Cardiac muscle cell (in vitro differentiated cells and primary cell): ENCODE data around the gene ITGB2. TPM values are rescaled to one million over a fixed set of nuclear protein-coding genes. Genes with fewer than 3 reads are reported as not detected.

ENCODE experiments used
- DNase-seq, 2 donors: peaks; one replicate each; pipeline versions ENCODE4 v3.0.0 to v3.0.0-alpha.2; 2010 to 2017; ENCODE audit warnings: low read depth in 1 of 2, low spot score in 1 of 2
- H3K27ac ChIP-seq: fragments of 200-600 bp; sonication (generic); 2 replicates; pipeline ENCODE4 v1.5.1; 2016
- H3K27me3 ChIP-seq: fragments of 200-600 bp; sonication (generic); 2 replicates; pipeline ENCODE4 v1.6.0; 2016; ENCODE audit warnings: control low read depth
- H3K36me3 ChIP-seq: fragments of 200-600 bp; sonication (generic); 2 replicates; pipeline ENCODE4 v1.5.1; 2016; ENCODE audit warnings: control low read depth
- H3K4me1 ChIP-seq: fragments of 200-600 bp; sonication (generic); 2 replicates; pipeline ENCODE4 v1.8.1; 2017; ENCODE audit warnings: low read depth, mild to moderate bottlenecking, mixed run types
- H3K4me3 ChIP-seq: fragments of 200-600 bp; sonication (generic); 2 replicates; pipeline ENCODE4 v1.5.1; 2016; ENCODE audit warnings: mild to moderate bottlenecking
- H3K9me3 ChIP-seq: fragments of 200-600 bp; sonication (generic); 2 replicates; pipeline ENCODE4 v1.5.1; 2017; ENCODE audit warnings: low read depth, mild to moderate bottlenecking, control low read depth
- polyA plus RNA-seq: library from polyadenylated mRNA; unstranded; fragments of >200 nt; fragmentation: Nextera tagmentation; extraction: Ambion mirVana; gene quantifications from 2 replicates; pipeline ENCODE4 v1.2.1, GENCODE V29; 2016
- total RNA-seq: library from RNA; depleted of rRNA; stranded (reverse); fragments of >200 nt; gene quantifications from 2 replicates; pipeline ENCODE4 v1.2.3, GENCODE V29; 2016
- TF ChIP-seq, protein P1 (sequence below): IDR thresholded peaks from 2 replicates; pipeline ENCODE4 v1.5.1; 2012; ENCODE audit warnings: low read depth, mild to moderate bottlenecking, low read length

Gene ITGB2
- total and polyA plus RNA-seq, 2 experiments from 2014 or later = 0.27 to 0.57 TPM

DNA sequence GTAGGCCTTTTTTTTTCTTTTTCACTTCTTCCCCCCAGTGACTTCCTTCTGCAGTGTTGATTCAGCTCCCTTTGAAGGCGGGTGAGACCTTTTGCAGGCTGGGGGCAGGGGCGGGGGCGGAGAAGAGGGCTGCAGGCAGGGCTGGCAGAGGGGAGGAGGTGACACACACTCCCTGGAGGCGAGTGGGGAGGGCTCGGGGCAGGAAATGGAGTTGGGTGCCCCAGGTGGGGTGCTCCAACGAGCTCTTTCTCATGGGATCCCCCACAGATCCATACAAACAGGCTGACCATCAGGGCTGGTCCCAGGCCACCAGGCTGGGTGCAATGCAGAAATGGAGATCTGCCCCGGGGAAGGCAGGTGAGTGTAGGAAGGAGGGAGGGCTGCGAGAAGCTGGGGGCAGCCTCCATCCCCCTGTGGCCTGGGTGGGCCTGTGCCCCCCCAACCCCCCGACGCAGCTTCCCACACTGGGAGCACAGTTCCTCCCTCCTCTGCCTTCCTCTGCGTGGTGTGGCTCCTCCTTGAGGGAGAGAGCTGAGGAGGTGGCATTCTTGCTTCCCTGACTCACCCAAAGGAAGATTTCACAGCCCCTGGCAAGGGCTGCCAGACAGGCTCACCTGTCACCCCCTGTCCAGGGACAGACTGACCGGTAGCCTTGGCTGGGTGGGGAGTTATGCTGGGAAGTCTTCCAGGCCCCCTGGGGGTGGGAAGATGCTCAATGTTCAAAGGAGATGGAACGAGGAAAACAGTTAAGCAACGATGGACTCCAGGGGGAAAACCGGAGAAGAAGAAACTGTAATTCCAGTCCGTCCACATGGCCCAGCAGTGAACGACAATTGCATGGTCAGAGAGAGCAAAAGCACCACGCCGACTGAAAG, 7.1 kb upstream of the ITGB2 start:
- TF ChIP-seq, protein P1, sequence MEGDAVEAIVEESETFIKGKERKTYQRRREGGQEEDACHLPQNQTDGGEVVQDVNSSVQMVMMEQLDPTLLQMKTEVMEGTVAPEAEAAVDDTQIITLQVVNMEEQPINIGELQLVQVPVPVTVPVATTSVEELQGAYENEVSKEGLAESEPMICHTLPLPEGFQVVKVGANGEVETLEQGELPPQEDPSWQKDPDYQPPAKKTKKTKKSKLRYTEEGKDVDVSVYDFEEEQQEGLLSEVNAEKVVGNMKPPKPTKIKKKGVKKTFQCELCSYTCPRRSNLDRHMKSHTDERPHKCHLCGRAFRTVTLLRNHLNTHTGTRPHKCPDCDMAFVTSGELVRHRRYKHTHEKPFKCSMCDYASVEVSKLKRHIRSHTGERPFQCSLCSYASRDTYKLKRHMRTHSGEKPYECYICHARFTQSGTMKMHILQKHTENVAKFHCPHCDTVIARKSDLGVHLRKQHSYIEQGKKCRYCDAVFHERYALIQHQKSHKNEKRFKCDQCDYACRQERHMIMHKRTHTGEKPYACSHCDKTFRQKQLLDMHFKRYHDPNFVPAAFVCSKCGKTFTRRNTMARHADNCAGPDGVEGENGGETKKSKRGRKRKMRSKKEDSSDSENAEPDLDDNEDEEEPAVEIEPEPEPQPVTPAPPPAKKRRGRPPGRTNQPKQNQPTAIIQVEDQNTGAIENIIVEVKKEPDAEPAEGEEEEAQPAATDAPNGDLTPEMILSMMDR = peak; percentile 27
- no peak overlapping the region for H3K4me3 ChIP-seq
- peak in 1 of 2 donors; percentile 61 for DNase-seq
- peaks cover 15% of the 10 kb centered on the region for H3K4me1 ChIP-seq
- H3K36me3 ChIP-seq = no peaks in the 10 kb centered on the region
- no peak overlapping the region for H3K27ac ChIP-seq
- no peaks in the 10 kb centered on the region for H3K9me3 ChIP-seq
- H3K27me3 ChIP-seq = peaks cover 61% of the 10 kb centered on the region

DNA sequence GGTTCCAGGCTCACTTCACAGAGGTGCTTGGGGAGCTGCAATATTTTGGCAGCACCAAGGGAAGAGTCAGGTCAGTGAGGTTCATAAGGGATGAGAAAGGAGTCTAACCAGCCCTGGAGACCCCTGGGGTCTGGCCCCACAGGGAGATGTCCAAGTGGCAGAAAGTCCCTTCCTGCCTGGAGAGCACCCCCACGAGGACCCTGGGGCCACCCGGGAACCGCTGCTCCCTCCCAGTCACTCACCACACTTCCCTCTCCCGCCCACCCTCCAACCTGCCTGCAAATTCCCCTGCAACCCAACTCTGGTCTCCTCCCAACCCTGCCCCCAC, 6.5 kb upstream of the ITGB2 start:
- no peak for DNase-seq
- Histone ChIP-seq H3K27ac (no peak overlapping the region), H3K4me3 (no peak overlapping the region), H3K27me3 (peaks cover 55% of the 10 kb centered on the region), H3K36me3 (no peaks in the 10 kb centered on the region), H3K4me1 (peaks cover 13% of the 10 kb centered on the region), H3K9me3 (no peaks in the 10 kb centered on the region)
- TF ChIP-seq, protein P1 = no peak

DNA sequence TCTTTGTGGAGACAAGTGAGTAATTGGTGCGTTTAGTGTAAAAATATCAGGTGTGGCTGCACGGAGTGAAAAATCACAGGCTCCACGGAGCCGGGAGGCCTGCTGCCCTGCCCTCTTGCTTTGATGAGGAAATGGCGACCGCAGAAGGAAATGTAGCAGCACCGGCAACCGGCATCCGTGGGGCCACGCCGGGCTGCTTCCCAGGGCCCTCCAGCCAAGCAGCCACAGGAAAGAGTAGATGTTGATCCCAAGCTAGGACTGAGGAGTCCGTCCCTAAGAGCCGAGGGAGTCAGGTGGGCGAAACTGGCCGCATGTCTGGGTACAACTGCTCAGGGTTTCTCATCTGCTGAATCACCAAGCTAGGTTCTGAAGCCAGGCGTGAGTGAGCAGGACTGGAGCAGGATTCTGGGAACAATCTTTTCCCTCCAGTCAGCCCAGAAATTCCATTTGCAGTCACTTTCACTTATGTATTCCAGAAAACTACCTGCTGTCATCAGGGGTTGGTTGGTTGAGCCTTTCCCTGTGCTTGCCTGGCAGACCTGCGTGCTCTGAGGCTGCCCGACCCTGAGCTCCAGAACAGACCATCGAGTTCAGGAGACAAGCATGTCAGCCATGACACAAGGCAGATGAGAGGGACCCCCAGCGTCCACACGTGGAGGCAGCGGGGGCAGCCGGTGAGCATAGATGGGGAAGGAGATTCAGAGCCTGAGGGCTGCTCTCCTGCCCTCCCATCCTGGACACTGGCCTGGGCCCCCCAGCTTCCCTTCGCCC, 5.8 kb upstream of the ITGB2 start:
- H3K27me3 ChIP-seq = peaks cover 48% of the 10 kb centered on the region
- DNase-seq = peak in 1 of 2 donors; percentile 13
- H3K27ac ChIP-seq = no peak overlapping the region
- no peak overlapping the region for H3K4me3 ChIP-seq
- H3K36me3 ChIP-seq = no peaks in the 10 kb centered on the region
- TF ChIP-seq, protein P1 = no peak
- H3K4me1 ChIP-seq = peaks cover 8% of the 10 kb centered on the region
- no peaks in the 10 kb centered on the region for H3K9me3 ChIP-seq

DNA sequence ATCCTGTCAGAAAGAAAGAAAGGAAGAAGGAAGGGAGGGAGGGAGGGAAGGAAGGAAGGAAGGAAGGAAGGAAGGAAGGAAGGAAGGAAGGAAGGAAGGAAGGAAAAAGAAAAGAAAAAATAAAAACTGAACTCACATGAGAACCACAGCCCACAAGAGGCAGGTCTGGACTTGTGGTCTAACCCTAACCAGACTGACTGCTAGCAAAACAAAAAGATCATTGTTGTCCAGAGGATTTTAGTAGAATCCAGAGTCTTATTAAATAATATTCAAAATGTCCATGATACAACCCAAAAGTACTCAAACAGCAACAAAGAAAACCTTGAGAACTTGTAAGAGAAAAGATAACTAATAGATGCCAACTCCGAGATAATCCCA, 4.7 kb upstream of the ITGB2 start:
- H3K4me1 ChIP-seq = peaks cover 4% of the 10 kb centered on the region
- no peaks in the 10 kb centered on the region for H3K36me3 ChIP-seq
- H3K27ac ChIP-seq = no peak overlapping the region
- H3K4me3 ChIP-seq = no peak overlapping the region
- no peaks in the 10 kb centered on the region for H3K9me3 ChIP-seq
- TF ChIP-seq, protein P1 = no peak
- peaks cover 36% of the 10 kb centered on the region for H3K27me3 ChIP-seq
- DNase-seq = peak in 1 of 2 donors; percentile 38

DNA sequence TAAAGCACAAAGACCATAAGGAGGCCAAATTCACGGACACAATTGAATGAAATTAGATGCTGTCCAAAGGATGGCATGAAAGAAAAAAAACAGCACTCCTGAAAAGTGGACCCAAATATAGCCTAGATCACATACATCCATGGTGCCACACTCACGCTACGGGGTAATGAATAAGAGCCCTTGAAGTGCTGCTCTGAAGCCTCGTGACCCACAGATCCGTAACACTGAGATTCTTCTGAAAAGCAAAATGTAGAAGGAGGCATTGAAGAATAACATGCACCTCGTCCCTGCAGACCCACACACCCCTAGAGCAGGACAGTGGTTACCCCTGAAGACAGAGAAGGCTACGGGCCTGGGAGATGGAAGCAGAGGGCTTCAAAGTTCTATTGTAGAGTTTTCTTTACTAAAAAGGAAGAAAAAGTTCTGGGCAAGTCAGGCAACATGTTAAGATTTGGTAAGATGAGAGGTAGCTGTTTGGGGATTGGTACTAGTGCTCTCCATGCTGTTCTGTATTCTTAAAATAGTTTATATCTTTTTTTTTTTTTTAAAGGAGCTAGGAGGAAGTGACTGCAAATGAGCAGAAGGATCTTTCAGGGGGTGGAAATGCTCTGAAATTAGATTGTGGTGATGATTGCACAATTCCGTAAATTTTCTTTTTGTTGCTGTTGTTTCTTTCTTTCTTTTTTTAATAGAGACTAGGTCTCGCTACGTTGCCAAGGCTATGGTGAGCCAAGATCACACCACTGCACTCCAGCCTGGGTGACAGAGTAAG, 4.1 kb upstream of the ITGB2 start:
- TF ChIP-seq, protein P1 = no peak
- no peak overlapping the region for H3K27ac ChIP-seq
- H3K4me3 ChIP-seq = no peak overlapping the region
- peaks cover 4% of the 10 kb centered on the region for H3K4me1 ChIP-seq
- peaks cover 31% of the 10 kb centered on the region for H3K27me3 ChIP-seq
- no peaks in the 10 kb centered on the region for H3K9me3 ChIP-seq
- DNase-seq = peak in 1 of 2 donors; percentile 83
- H3K36me3 ChIP-seq = no peaks in the 10 kb centered on the region
